IPS DF 6.9 (cell line): Measurements from ENCODE around the gene MYO5B.

Experiments used
- DNase-seq: peaks from one replicate; pipeline ENCODE4 v3.0.0-alpha.2; 2013; ENCODE audit warnings: low read depth, low spot score
- H3K27ac ChIP-seq: one replicate; pipeline ENCODE4 v1.5.1; 2013; ENCODE audit warnings: low read length, control low read depth
- H3K27me3 ChIP-seq: 2 replicates; pipeline ENCODE4 v1.6.1; 2013; ENCODE audit warnings: mild to moderate bottlenecking, low read length; ENCODE audit not compliant: control insufficient read depth, insufficient read depth
- H3K36me3 ChIP-seq: 2 replicates; pipeline ENCODE4 v1.6.1; 2013; ENCODE audit warnings: low read length; ENCODE audit not compliant: control insufficient read depth, insufficient read depth
- H3K4me1 ChIP-seq: 2 replicates; pipeline ENCODE4 v1.6.1; 2013; ENCODE audit warnings: low read length; ENCODE audit not compliant: control insufficient read depth, insufficient read depth
- H3K4me3 ChIP-seq: 2 replicates; pipeline ENCODE4 v1.5.1; 2013; ENCODE audit warnings: mild to moderate bottlenecking, low read length
- H3K9me3 ChIP-seq: 2 replicates; pipeline ENCODE4 v1.6.1; 2013; ENCODE audit warnings: low read length, inconsistent platforms; ENCODE audit not compliant: control insufficient read depth, insufficient read depth
- WGBS: extraction: QIAGEN DNeasy Blood & Tissue Kit; methylation state at CpG from one replicate; pipeline ENCODE4 v1.1.7; 2013; ENCODE audit warnings: mixed read lengths, missing lambda C conversion rate; ENCODE audit not compliant: insufficient read length, insufficient coverage; 5-methylcytosine and 5-hydroxymethylcytosine counted together

MYO5B gene

DNA sequence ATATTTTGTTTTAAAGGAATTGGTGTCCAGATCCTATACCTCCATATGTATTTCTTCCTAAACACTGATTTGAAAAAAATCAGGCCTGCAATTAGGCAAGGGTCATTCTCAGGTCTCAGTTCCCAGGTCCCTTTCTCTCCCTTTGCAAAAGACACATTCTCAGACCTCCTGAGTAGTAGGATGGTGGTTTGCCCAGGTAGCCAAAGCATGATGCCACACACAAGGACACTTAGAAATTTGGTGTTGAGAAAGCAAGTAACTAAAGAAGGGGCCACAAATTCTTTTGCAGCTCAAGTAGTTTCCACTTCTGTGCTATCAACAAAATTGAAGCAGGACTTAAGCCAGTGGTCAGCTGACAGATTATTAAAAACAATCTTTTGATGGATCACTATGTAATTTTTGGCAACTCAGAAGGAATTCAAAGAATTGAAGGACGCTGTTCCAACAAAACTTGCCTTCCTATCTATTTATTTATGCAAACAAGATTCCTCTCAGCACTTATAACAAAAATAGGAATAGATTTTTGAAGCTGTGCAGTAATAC lies 6.6 kb upstream of the MYO5B start:
- no peaks in the 10 kb centered on the region; the same call in 1 of the 2 replicates for H3K27me3 ChIP-seq
- whole genome bisulfite sequencing, result no CpG with 5 or more reads among the region's 1 CpG
- no peaks in the 10 kb centered on the region for H3K36me3 ChIP-seq
- no peaks in the 10 kb centered on the region for H3K4me1 ChIP-seq
- H3K9me3 ChIP-seq, result no peaks in the 10 kb centered on the region
- no peak overlapping the region for H3K27ac ChIP-seq
- H3K4me3 ChIP-seq, result no peak overlapping the region
- DNase-seq, result no peak

DNA sequence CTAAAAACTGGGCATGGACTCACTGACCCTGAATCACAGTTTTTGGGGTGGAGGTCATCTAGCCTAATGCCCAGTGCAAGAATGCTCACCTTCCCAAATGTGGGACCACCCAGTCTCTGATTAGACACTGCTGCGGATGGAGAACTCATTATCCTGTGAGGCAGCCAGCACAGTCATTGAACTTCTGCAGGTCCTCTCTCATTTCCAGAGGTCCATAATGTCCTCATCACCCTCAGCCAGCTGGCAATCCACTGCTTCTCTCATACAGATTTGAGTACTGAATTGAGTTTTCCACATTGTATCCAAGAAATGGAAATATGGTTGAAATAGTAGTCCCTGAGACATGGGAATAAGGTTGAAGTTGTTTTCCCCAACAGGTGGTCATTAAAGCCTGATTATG lies 5.0 kb upstream of the MYO5B start:
- WGBS, result no CpG with 5 or more reads among the region's 1 CpG

DNA sequence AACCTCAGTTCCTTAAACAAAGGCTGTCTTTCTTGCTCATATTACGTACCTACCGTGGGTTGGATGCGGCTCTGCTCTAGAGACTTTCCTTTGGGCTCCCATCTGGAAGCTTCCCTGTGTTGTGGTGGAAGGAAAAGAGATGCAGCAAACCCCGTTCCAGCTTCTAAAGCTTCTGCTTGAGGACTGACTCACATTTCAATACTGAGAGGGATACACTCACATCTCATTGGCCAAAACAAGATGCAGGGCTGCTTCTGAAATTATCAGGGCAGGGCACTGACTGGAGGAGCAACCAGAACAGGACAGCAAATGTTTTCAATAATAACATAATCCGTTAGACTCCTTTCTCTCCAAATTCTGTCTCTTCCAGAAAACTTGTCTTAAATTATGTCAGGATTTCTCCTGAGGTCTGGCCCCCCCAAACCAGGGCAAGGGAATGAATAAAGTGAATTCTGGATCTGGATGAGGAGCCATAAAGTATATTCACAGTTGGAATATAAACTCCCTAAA lies 4.5 kb upstream of the MYO5B start:
- no peak overlapping the region for H3K4me3 ChIP-seq
- H3K4me1 ChIP-seq, result no peaks in the 10 kb centered on the region
- WGBS, result no CpG with 5 or more reads among the region's 5 CpGs
- no peaks in the 10 kb centered on the region for H3K9me3 ChIP-seq
- peaks cover 10% of the 10 kb centered on the region for H3K27me3 ChIP-seq
- DNase-seq, result no peak
- no peaks in the 10 kb centered on the region for H3K36me3 ChIP-seq
- no peak overlapping the region for H3K27ac ChIP-seq

More for the DNA sequence above, 5.0 kb upstream of the MYO5B start:
- Histone ChIP-seq H3K4me3 (no peak overlapping the region), H3K9me3 (no peaks in the 10 kb centered on the region), H3K27me3 (peaks cover 10% of the 10 kb centered on the region), H3K36me3 (no peaks in the 10 kb centered on the region), H3K27ac (no peak overlapping the region), H3K4me1 (no peaks in the 10 kb centered on the region)
- DNase-seq, result no peak

DNA sequence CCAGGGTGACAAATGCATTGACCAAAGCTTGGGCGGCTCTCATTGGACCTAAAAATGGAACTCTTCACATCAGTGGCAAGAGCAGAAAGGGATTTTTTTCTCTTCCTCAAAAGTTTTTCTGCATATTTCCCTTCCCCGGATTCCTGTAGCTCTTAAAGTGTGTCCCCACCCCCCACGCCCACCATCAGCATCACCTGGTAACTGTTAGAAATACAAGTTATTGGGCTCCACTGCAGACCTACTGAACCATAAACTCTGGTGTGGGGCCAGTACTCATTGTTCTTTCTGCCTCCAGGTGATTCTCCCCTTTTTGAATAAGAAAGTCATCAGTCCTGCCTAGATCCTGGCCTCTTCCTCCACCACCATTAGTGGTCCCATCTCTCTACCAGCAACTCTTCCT lies 1.3 kb upstream of the MYO5B start:
- no CpG with 5 or more reads among the region's 3 CpGs for WGBS
- Histone ChIP-seq H3K4me1 (0 out of 2 replicates have a peak, but pooled peaks cover 2% of the 10 kb centered on the region), H3K27ac (no peak overlapping the region), H3K36me3 (no peaks in the 10 kb centered on the region), H3K4me3 (no peak overlapping the region), H3K9me3 (no peaks in the 10 kb centered on the region), H3K27me3 (peaks cover 30% of the 10 kb centered on the region)
- no peak for DNase-seq

DNA sequence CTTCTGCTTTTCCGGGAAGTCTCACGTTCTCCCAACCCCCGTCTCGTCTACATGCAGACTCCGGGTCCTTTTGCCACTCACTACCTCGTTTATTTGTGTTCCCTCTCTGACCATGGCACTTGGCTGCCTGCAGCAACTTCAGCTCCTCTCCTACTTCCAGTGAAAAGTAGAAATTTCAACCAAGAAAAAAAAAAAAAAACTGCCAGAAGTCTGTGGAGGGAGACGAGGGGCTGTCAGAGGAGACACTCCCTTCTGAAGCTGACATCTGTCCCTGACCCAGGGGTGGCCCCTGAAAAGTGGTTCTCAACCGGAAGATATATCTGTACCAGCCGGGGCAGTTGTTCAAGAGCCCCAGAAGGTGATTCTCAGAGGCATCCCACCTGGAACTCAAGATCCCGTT lies 742 bp upstream of the MYO5B start:
- peaks cover 30% of the 10 kb centered on the region for H3K27me3 ChIP-seq
- WGBS, result no CpG with 5 or more reads among the region's 10 CpGs
- H3K4me3 ChIP-seq, result no peak overlapping the region

DNA sequence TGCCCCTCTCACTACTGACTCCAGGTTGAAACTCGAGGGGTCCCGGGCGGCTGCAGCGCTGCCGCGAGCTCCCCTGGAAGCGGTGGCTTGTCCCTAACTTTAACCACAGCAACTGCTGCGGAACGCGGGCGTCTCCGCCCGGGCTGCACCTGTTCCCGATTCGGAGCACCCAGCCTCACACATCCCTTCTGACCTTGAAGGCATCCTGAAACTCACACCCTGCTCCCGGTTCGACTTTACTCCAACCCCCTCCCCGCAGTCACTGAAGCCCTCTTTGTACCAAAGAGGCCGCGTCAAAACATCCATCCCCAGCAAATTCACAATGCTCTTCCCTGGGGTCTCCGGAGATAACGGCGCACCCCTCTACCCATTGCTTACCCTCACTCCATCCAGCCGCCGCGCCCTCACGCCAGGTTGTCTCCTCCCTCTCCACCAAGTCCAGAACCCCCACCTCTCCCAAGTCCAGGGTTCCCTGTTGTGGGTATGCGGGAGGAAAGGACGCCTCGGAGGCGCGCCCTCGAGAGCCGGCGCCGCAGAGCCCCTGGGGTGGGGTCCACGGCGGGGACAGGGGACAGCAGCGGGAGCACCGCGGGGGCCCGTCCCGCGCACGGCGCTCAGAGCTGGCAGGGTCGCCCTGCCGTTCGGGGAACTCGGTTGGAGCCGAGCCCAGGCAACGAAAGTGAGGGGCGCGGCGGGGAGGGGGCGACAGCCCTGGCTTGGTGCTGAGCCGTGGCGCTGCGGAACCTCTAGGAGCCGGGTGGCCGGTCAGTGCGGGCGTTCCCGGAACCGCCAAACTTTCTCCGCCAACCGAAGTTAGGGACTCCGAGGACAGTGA lies 934 bp downstream of the MYO5B start:
- no peak for DNase-seq
- H3K27me3 ChIP-seq, result peaks cover 30% of the 10 kb centered on the region
- peak overlapping the region; percentile 85; the same call in 1 of the 2 replicates for H3K4me3 ChIP-seq
- no peak overlapping the region for H3K27ac ChIP-seq
- H3K9me3 ChIP-seq, result no peaks in the 10 kb centered on the region
- no CpG with 5 or more reads among the region's 68 CpGs for WGBS
- H3K36me3 ChIP-seq, result no peaks in the 10 kb centered on the region
- H3K4me1 ChIP-seq, result 0 out of 2 replicates have a peak, but pooled peaks cover 2% of the 10 kb centered on the region

More for the DNA sequence above, 742 bp upstream of the MYO5B start:
- 0 out of 2 replicates have a peak, but pooled peaks cover 2% of the 10 kb centered on the region for H3K4me1 ChIP-seq
- H3K36me3 ChIP-seq, result no peaks in the 10 kb centered on the region
- no peak overlapping the region for H3K27ac ChIP-seq
- no peak for DNase-seq
- H3K9me3 ChIP-seq, result no peaks in the 10 kb centered on the region

DNA sequence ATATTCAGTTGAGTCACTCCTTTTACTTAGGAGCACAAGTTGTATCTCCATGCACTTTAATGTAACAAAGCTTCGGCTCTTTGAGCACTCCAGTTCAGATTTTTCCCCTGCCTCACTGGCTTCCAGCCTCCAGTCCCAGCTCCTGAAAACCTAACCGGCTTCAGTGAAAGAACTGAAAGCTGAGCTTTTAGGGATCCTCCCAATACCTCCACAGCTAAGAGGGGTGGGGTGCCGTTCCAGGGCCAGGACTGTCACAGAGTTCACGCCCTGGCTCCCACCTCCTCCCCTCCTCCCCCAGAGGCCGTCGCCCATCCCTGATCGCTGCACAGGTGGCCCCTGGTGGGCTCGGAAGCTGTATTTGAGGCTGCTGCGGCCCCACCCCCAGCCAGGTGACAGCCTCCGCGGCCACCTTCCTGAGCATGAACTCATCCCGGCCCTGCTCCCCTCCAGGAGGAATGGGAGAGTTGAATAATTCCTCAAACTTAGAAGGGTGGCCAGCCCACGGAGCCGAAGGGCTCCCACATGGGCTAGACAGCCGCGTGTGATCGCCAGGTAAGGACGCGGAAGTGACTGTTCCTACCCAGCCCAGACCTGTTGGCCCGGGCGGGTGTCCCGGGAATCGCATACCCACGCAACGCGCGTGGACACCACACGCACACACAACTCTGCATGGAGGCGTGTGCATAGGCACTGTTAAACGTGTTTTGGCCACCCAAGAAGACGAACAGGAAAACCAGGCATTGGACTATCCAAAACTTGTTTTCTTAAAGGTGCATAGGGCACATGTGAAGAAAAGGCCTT lies 1.8 kb downstream of the MYO5B start:
- peak overlapping the region; percentile 85; the same call in 1 of the 2 replicates for H3K4me3 ChIP-seq
- peaks cover 30% of the 10 kb centered on the region for H3K27me3 ChIP-seq
- no CpG with 5 or more reads among the region's 31 CpGs for WGBS
- H3K27ac ChIP-seq, result no peak overlapping the region
- no peak for DNase-seq
- no peaks in the 10 kb centered on the region for H3K9me3 ChIP-seq
- H3K4me1 ChIP-seq, result 0 out of 2 replicates have a peak, but pooled peaks cover 2% of the 10 kb centered on the region
- no peaks in the 10 kb centered on the region for H3K36me3 ChIP-seq

DNA sequence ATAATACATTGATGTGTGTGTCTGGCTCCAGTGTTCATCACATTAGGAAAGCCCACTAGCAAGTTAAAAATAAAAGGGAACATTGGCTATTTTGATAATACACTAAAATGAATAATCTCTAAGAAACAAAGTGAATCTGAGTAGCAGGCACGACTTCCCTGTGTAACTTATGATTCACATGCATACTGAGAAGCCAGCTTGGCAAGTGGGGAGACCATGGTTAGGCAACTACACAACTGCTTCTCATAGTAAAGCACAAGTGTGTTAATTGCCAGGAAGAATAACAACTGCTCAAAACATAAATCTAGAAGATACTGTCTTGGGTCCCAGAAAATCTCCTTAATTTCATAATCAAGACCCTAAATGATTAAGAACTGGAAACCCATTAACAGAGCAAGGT lies 4.0 kb downstream of the MYO5B start:
- no peak for DNase-seq
- Histone ChIP-seq H3K4me1 (0 out of 2 replicates have a peak, but pooled peaks cover 2% of the 10 kb centered on the region), H3K9me3 (no peaks in the 10 kb centered on the region), H3K27ac (no peak overlapping the region), H3K4me3 (no peak overlapping the region), H3K36me3 (no peaks in the 10 kb centered on the region), H3K27me3 (peaks cover 27% of the 10 kb centered on the region)
- no CpG with 5 or more reads among the region's 1 CpG for WGBS

DNA sequence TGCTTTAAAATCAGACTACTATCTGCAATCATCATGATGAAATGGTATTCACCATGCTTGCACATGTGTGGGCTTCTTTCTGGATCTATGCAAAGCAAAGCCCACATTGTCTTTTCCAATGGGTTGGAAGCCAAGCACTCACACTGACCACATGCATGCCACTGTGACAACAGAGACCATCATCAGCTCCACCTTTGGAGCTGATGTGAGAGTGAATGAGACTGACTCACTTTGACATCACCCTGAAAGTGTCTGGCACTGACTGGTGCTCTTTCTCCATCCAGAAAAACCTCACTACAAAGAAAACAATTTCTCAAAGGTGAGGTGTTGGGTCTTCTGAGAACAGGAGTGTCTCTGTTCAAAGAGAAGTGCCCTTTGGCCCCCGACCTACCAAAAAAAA lies 4.7 kb downstream of the MYO5B start:
- Histone ChIP-seq H3K9me3 (no peaks in the 10 kb centered on the region), H3K36me3 (no peaks in the 10 kb centered on the region), H3K27me3 (peaks cover 20% of the 10 kb centered on the region; the same call in 1 of the 2 replicates), H3K4me3 (no peak overlapping the region), H3K27ac (no peak overlapping the region), H3K4me1 (0 out of 2 replicates have a peak, but pooled peaks cover 2% of the 10 kb centered on the region)
- no CpG with 5 or more reads among the region's 1 CpG for WGBS
- DNase-seq, result no peak

DNA sequence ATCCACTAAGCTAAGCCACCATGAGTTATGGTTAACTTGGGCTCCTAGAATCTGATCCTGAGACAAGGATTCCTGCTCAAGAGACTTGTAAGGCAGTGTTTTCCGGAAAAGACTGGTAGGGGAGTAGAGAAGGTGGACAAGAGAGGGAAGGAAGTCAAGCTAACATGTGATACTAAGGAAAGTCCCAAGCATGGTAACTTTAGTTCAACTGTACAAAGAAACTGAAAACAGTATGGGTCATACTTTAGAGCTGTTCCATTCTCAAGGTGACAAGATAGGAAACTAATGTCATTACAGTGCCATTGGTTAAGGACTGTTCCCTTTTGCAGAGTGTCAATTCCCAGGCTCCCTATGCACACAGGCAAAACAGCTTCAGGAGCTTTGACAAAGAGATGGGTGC lies 5.8 kb downstream of the MYO5B start:
- Histone ChIP-seq H3K27me3 (peaks cover 20% of the 10 kb centered on the region; the same call in 1 of the 2 replicates), H3K27ac (no peak overlapping the region), H3K36me3 (no peaks in the 10 kb centered on the region), H3K4me3 (no peak overlapping the region), H3K9me3 (no peaks in the 10 kb centered on the region), H3K4me1 (0 out of 2 replicates have a peak, but pooled peaks cover 2% of the 10 kb centered on the region)
- DNase-seq, result no peak
- no CpG with 5 or more reads among the region's 1 CpG for whole genome bisulfite sequencing
